ENCODE data around the gene PARD3B.

PARD3B gene

GRCh38 chr2:205087862-205088261 is 542.6 kb downstream of the PARD3B start:
- H3F3A ChIP-seq (ENCODE audit: insufficient read depth, low read length), result no peaks in the 10 kb centered on the region; the same call in 1 of the 2 replicates
- H3K79me2 ChIP-seq (ENCODE audit: low read length), result no peaks in the 10 kb centered on the region
- H3K36me3 ChIP-seq (replicated peaks; ENCODE audit: insufficient read depth, low read length), result no peaks in the 10 kb centered on the region
- no peak overlapping the region for H3K27ac ChIP-seq (ENCODE audit: low read length)
- no peaks in the 10 kb centered on the region for H3K9me3 ChIP-seq (replicated peaks; ENCODE audit: insufficient read depth, low read length)
- no peak for DNase-seq
- no peaks in the 10 kb centered on the region for H3K9me2 ChIP-seq (replicated peaks; ENCODE audit: insufficient read depth, low read length)
- H3K27me3 ChIP-seq (replicated peaks; ENCODE audit: insufficient read depth, low read length), result no peaks in the 10 kb centered on the region
- H3K4me3 ChIP-seq (ENCODE audit: low read length), result no peak overlapping the region
- TF ChIP-seq CTCF (IDR thresholded peaks at IDR 0.05; ENCODE audit: low read length) (no peak), EZH2phosphoT487 (IDR thresholded peaks at IDR 0.05; ENCODE audit: low read length) (no peak), EZH2 (optimal IDR thresholded peaks at IDR 0.05; ENCODE audit: low read depth, low read length) (no peak)
- H2AFZ ChIP-seq (ENCODE audit: low read length), result no peak overlapping the region
- H3K4me2 ChIP-seq (ENCODE audit: low read depth, low read length), result no peak overlapping the region
- H3K9ac ChIP-seq (ENCODE audit: low read length), result no peak overlapping the region
- no peaks in the 10 kb centered on the region for H3K4me1 ChIP-seq (ENCODE audit: low read length)
- no peaks in the 10 kb centered on the region for H4K20me1 ChIP-seq (ENCODE audit: insufficient read depth, low read length)

- no peaks in the 10 kb centered on the region for H4K20me1 ChIP-seq (ENCODE audit: insufficient read depth, low read length)
Measured at GRCh38 chr2:205089958-205090357, 544.7 kb downstream of the PARD3B start.

GRCh38 chr2:205091411-205091810 is 546.1 kb downstream of the PARD3B start:
- no peak overlapping the region for H3K27ac ChIP-seq (ENCODE audit: low read length)
- H3K79me2 ChIP-seq (ENCODE audit: low read length), result no peaks in the 10 kb centered on the region
- H3K9me2 ChIP-seq (replicated peaks; ENCODE audit: insufficient read depth, low read length), result no peaks in the 10 kb centered on the region
- H4K20me1 ChIP-seq (ENCODE audit: insufficient read depth, low read length), result no peaks in the 10 kb centered on the region
- H3K9me3 ChIP-seq (replicated peaks; ENCODE audit: insufficient read depth, low read length), result no peaks in the 10 kb centered on the region
- H3K4me1 ChIP-seq (ENCODE audit: low read length), result no peaks in the 10 kb centered on the region
- TF ChIP-seq EZH2 (optimal IDR thresholded peaks at IDR 0.05; ENCODE audit: low read depth, low read length) (no peak), CTCF (IDR thresholded peaks at IDR 0.05; ENCODE audit: low read length) (no peak), EZH2phosphoT487 (IDR thresholded peaks at IDR 0.05; ENCODE audit: low read length) (no peak)
- no peak for DNase-seq
- no peaks in the 10 kb centered on the region for H3K36me3 ChIP-seq (replicated peaks; ENCODE audit: insufficient read depth, low read length)
- H3K4me2 ChIP-seq (ENCODE audit: low read depth, low read length), result no peak overlapping the region
- H3K9ac ChIP-seq (ENCODE audit: low read length), result no peak overlapping the region
- no peak overlapping the region for H3K4me3 ChIP-seq (ENCODE audit: low read length)
- H3K27me3 ChIP-seq (replicated peaks; ENCODE audit: insufficient read depth, low read length), result no peaks in the 10 kb centered on the region
- H2AFZ ChIP-seq (ENCODE audit: low read length), result no peak overlapping the region
- no peaks in the 10 kb centered on the region for H3F3A ChIP-seq (ENCODE audit: insufficient read depth, low read length)

More at GRCh38 chr2:205089958-205090357, 544.7 kb downstream of the PARD3B start:
- Histone ChIP-seq H3K9me3 (replicated peaks; ENCODE audit: insufficient read depth, low read length) (no peaks in the 10 kb centered on the region), H3K4me3 (ENCODE audit: low read length) (no peak overlapping the region), H3K79me2 (ENCODE audit: low read length) (no peaks in the 10 kb centered on the region), H3K27me3 (replicated peaks; ENCODE audit: insufficient read depth, low read length) (no peaks in the 10 kb centered on the region), H3K9ac (ENCODE audit: low read length) (no peak overlapping the region), H3K4me2 (ENCODE audit: low read depth, low read length) (no peak overlapping the region), H3K27ac (ENCODE audit: low read length) (no peak overlapping the region), H3K4me1 (ENCODE audit: low read length) (no peaks in the 10 kb centered on the region), H2AFZ (ENCODE audit: low read length) (no peak overlapping the region), H3K9me2 (replicated peaks; ENCODE audit: insufficient read depth, low read length) (no peaks in the 10 kb centered on the region), H3K36me3 (replicated peaks; ENCODE audit: insufficient read depth, low read length) (no peaks in the 10 kb centered on the region), H3F3A (ENCODE audit: insufficient read depth, low read length) (no peaks in the 10 kb centered on the region)
- TF ChIP-seq EZH2 (optimal IDR thresholded peaks at IDR 0.05; ENCODE audit: low read depth, low read length) (no peak), CTCF (IDR thresholded peaks at IDR 0.05; ENCODE audit: low read length) (no peak), EZH2phosphoT487 (IDR thresholded peaks at IDR 0.05; ENCODE audit: low read length) (no peak)
- DNase-seq, result no peak

Data from MM.1S (cell line).